ENCODE results near the gene HS3ST3B1.

Gene HS3ST3B1

DNA sequence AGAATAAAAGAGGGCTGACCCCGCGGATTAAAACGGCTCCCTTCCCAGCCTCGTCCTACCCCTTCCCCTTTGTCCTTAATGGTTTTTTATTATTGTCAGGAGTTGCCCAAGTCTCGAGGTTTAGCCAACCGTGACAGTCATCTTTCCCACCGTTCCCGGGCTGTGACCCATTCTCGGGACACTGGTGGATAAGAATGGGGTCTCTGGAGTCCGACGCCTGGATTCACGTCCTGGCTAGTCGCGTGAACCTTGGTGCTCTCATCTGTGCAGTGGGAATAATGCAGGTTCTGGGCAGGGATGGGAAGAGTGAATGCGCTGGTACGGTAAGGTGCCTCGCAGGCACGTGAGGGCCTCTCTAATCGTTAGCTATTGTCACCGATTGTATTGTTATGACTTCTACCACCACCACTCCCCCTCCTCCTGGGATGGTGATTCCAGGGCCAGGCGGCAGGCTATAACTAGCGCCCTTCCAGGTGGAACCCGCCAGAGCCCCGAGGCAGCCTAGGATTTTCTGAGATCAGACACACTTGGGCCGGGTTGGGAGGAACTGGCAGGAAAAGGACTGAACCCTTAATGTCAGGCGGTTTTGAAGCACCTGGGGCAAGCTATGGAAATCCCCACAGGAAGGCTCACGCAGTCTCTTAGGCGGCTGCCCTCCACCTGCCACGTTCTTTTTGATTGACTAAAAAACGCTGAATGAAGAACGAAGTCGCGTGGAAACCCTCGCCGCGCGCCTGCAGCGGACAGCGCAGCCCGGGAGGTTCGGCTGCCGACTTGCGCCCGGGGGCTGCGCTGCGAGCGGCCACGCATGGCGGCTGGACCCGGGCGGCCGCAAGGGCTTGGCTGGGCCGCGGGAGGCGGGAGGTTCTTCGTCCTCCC lies 2.7 kb downstream of the HS3ST3B1 start:
- DNase-seq, result no peak

DNA sequence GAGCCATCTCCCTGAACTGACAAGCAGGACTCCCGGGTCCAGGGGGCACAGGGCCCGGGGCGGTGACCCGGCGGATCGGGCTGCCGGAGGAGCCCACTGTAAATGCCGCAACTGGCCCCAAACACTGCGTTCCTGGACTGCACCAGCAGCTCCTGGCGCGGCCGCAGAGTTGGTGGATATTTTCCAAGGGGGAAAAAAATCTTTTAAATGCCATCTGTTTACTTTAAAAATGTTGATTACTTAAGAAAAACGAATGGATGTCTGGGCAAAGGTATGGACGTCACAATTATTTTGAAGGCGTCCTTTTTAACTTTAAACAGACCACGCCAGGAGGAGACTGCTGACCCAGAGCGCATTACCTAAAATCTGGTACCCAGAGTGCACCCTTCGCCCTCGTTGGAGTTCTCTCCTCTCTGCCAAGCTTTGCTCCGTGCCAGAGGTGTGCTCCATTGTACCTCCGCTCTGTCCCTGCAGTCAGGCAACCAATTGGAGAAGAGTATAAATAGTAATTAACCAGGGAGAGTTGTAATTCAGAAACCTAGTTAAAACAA lies 3.4 kb downstream of the HS3ST3B1 start:
- no peak for DNase-seq

- no peak for DNase-seq
Measured at GRCh38 chr17:14304773-14305517, 4.1 kb downstream of the HS3ST3B1 start.

GRCh38 chr17:14305785-14306496 lies 5.1 kb downstream of the HS3ST3B1 start:
- no peak for DNase-seq

DNA sequence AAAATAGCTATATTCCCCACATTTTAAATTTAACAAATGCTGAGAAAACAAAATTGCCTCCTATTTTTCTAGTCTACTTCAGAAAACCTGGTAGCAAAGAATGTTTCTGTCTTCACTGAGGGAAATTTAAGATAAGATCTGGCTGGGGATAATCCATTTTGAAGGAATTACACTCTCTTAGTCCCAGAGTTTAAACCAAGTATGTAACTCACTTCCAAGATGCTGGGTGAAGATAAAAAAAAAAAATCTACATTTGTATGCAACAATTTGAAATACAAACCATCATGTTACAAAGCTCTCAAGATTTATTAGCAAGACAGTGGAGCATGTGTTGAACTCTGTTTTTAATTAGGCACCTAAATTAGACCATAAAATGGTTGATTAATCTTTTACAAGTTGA lies 5.7 kb downstream of the HS3ST3B1 start:
- DNase-seq, result no peak

DNA sequence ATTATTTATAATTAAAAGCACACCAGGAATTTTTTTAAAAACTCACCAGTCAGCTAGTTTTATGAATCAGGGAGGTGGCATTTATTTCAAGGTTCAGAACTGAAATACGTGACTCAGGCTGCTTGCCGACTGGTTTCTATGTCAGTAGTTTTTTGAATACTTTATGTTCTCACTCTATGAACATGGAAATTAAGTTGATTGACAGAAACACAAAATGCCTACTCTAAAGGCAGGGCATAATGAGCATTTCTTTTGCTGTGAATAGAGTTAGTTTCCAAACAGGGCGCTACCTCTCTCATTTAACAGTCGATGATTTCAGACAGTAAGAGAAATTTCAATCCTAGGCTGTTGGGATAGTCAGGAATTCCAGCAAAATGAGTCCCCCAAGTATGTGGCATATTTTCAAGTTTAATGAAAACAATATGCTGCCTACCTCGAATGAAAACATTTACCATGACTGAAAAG lies 6.7 kb downstream of the HS3ST3B1 start:
- no peak for DNase-seq

- no peak for DNase-seq
Measured at GRCh38 chr17:14308636-14308964, 7.7 kb downstream of the HS3ST3B1 start.

DNA sequence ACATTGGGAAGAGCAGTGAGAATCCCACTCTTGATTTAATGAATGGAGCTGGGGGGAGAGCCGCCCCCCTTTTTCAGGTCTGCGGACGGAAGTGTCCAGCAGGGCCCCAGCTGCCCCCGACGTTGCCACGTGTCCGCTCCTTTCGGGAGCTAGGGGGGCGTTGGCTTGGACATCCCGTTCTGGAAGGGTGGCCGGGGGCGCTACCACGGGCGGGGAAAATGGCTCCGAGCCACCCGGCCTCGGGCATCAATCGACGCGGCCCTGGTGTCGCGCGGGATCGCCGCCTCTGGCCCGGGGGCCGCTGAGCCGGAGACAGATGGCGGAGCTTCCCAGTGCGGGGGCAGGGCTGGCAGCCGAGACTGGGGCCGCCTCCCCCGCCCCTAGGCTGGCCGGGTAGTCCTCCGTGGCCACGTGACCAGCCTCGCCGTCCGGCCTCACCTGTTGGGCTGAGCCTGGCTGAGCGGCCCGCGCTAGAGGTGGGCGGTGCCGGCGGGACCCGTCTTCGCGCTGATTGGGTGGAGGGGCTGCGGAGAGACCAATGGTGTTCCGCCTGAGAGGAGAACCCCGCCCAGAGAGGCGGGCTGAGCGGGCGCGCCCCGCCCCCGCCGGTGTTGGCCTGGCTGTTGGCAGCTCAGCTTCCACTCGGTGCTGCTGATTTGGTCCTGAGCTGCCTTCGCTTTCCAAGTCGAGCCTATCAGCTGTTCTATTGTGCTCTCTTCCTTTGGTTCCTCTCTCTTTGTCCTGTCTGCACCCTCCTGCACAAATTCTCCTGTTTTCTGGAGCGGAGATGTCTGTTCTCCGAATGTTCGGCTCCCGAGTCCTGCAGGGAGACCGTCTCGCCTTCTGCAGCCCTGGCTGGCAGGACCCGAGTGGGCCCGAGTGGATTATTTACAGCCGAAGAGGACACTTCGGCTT lies 8.3 kb downstream of the HS3ST3B1 start:
- DNase-seq, result no peak

DNA sequence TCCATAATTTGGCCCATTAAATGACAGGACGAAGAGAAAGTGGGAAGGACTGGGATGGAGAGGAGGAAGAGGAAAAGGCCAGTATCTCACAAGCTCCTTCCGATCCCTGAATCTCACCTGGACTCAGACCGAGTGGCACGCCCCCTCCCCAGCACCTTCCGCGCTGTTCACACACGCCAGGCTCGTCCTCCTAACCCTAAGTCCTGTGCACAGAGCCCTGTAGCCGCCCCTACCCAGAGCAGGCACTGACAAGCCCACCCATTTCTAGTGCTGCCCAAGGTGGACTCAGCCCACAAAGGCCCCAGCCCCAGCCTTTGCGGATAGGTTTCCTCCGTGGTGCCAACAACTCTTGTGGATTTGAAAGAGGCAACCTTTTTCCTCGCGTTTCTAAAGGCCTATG lies 9.2 kb downstream of the HS3ST3B1 start:
- no peak for DNase-seq

- DNase-seq, result no peak
Measured at GRCh38 chr17:14310605-14311004, 9.7 kb downstream of the HS3ST3B1 start.

- DNase-seq, result no peak
Measured at GRCh38 chr17:14311186-14311705, 10.4 kb downstream of the HS3ST3B1 start.

DNA sequence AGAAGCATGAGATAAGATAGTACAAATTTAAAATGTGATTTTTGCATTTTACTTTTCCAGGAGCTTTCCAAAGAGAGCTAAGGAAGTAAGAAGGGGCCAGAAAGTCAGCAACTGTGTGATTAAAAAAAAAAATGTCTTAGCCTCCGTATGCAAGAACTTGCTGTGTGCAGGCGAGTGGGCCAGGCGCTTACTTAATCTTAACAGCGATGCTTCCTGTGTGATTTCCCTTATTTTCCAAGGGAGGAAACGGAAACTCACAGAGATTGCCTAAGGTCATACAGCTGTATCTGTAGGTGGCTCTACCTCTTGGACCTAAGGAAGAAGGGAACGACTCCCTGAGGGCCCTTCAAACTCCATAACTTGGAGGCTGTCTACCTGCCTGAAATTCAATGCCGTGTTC lies 11.1 kb downstream of the HS3ST3B1 start:
- no peak for DNase-seq

DNA sequence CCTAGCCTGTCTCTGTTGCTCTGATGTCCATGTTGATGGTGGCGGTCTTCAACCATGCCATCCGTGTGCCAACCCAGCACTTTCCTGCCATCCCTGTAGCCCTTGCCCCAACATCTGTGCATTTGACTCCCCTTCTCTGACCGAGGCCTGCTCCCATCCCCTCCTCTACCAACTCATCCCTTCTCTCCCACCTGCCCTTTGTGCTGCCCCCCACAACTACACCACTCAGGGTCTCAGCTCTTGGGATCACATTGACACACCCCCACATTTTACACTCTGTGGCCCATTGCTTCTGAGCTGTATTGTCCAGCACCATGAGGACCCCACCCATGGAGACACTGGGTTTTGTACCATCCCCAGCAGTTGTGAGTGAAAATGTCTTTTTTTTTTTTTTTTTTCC lies 11.6 kb downstream of the HS3ST3B1 start:
- DNase-seq, result no peak

GRCh38 chr17:14316126-14316832 lies 15.4 kb downstream of the HS3ST3B1 start:
- DNase-seq, result no peak

DNA sequence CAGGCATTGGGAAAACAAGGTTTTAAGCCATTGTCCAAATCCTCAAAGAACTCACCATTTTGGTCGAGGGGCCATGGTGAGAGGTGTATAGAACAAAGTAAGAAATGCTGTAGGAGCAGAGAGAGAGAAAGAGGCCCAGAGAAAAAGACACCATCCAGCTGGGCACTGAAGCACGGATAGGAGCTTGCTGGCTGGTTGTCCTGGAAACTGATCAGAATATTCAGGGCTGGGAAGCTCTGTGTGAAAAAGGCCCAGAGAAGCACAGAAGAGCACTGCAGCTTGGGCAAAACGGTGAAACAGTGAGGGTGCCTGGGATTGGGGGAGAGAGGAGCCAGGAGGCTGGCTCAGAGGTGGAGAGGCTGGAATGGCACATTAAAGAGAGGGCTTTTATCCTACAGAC lies 16.5 kb downstream of the HS3ST3B1 start:
- DNase-seq, result no peak

DNA sequence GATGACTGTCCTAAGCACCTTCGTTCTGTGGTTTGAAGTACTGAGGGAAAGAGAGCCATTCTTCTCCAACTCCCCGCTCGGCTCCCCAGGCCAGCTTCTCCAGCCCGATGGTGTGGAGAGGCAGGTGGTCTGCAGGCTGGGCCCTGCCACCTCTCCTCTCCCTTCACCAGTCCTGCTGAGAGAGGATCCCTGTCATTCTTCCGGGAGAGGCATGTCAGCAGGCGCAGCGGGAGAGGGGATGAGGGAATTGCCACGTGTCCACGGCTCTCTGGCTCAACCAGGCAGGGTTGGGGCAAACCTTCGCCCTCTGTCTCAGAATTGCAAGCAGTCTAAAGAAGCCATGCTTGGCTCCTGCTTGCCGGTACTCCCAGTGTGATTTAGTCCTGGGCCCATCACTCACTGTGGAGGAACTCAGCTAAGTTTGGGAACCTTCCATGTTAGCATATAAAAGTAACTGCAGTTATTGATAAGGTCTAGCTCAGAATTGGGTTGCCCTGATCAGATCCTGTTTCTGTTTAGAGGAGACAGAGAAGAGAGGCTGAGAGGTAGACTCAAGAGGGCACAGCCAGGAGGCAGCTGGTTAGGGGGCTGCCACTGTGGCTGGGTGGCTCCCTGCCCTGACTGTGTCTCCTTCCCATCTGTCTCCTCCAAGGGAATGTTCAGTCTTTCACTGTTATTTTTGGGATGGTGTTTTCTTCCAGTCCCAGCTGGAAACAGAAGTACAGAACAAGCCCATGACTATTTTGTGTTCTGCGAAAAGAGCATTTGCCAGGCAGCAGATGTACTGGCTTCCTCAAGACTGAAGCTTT lies 17.4 kb downstream of the HS3ST3B1 start:
- DNase-seq, result no peak

GRCh38 chr17:14318918-14319205 lies 18.0 kb downstream of the HS3ST3B1 start:
- DNase-seq, result no peak

GRCh38 chr17:14320098-14320497 lies 19.2 kb downstream of the HS3ST3B1 start:
- DNase-seq, result no peak

DNA sequence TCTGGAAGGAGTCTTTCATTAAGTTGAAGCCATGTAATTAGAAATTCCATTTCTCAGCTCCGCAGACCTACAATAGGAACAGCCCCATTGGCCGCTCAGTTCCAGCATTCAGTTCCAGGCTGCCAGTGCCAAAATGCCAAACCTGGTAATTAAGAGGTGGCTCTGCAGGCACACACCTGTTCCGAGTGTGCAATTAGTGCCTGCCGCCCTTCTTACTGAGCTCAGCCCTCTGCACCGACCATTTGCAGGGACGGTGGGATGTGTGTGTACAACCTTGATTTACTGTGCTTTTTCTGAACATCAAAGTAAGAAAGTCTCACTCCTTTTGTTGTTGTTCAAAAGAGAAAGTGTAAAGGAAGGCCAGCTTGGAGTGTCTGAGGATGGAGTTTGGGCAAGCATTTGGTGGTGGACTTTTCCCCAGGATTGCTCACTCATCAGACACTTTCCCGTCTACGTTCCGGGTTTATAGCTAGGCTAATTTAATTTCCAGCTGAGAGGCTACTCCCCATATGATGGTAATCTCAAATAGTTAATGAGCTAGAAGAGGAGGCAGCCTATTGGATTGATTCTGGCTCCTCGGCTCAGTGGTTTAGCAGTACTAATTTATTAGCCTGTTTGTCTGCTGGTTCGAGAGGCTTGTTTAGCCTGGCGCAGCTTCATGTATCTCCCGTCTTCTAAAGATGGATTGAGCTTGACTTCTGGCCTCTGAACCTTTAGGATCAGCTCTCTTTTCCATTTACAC lies 20.0 kb downstream of the HS3ST3B1 start:
- no peak for DNase-seq

DNA sequence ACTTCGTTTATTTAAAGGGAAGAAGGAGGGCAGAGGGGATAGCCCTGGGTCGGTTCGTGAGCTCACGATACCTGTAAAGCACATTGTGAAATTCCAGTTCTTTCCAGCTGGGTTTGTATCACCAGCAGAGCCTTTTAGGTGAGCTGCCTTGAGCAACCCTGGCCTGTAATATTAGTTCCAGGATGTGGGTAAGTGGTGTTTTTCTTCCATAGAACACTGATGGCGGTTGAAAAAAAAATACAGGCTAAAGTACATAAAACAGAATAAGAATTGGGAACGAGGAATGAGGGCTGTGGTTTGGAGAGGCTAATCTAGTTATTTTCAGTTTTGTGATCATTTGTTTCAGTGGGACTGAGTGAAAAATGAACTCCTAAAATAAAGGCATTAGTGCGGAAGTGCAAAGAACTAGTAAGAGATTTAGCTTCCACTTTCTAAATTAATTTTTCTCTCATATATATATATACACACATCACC lies 20.6 kb downstream of the HS3ST3B1 start:
- no peak for DNase-seq

Measured in DMS53 (cell line).